GM04504 (cell line): ENCODE results near the gene EMP1.

Experiments used
- DNase-seq: peaks from one replicate; pipeline ENCODE4 v3.0.0-alpha.2; 2012; ENCODE audit warnings: low read depth

EMP1 gene

DNA sequence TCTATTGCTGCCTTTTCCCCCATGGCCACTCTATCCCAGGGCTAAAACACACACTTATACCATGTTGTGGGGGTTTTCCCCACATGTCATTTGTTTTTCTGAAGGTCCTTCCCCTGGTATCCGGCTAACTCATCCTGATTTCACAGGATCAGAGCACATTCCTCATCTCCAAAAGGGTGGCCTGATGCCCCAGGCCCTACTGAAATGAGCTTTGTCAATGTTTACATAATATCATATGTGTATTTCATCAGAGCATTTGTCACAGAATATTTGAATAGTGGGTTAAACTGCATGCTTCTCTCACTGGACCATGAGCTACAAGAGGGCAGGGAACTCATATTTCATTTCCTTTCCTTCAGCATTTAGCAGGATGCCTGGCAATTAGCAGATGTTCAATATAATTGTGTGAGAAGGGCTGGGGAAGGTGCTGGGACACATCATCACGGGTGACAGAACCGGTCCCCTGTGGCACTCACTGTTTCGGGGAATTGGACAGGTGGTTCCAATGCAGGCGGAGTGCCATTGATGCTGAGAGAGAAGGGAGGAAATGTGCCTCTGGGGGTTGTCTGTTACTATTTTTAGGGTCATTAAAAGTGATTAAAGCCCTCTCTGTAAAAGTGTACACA lies 26.8 kb downstream of the EMP1 start:
- peak; percentile 82 for DNase-seq

DNA sequence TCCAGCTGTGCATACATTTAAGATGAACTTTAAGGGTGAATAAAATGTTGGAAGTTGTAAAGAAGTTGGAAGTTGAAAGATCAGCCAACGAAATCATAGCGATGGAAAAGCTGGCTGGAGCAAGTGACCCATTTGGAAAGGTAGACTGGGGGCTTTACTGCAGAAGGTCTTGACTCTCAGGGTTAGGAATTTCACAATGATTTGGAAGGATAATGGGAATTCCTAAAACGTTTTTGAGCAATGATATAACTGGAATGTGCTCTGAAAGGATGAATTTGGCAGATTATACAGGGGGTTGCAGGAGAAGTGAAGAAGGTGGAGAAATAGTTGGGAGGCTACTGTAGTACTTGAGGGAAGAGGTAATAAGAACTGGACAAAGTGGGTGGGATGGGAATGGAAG lies 27.4 kb downstream of the EMP1 start:
- DNase-seq = no peak

DNA sequence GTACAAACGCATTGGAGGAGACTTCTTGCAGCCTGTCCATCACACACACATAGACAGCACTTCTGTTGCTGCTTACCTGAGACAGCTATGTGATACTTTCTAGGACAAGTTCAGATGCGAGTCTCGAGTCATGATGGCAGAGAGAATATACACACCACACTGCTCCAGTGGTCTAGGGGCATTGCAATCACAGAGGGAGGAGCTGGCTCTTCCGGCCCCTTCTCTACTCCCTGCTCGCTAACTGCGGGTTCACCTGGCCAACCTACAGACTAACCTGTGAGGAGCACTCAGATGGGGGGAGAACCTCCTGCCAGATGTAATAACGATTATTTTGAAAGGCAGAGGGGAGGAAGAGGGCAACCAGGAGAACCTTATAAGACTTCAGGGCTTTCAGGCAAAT lies 30.7 kb downstream of the EMP1 start:
- no peak for DNase-seq

DNA sequence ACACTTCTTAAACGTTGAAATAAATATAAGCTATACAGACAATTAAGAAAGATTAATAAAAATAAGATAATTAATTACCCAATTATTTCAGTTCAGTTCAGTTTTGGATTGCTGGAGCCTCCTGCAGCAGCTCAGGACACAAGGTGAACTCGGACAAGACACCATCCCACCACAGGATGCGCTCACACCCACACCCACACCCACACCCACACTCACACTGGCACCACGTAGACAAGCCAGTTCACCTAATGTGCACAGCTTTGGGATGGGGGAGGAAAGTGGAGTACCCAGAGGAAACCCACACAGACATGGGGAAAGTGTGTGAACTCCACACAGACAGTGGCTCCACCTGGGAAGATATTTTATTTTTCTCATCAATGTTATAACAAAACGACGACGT lies 32.1 kb downstream of the EMP1 start:
- no peak for DNase-seq

DNA sequence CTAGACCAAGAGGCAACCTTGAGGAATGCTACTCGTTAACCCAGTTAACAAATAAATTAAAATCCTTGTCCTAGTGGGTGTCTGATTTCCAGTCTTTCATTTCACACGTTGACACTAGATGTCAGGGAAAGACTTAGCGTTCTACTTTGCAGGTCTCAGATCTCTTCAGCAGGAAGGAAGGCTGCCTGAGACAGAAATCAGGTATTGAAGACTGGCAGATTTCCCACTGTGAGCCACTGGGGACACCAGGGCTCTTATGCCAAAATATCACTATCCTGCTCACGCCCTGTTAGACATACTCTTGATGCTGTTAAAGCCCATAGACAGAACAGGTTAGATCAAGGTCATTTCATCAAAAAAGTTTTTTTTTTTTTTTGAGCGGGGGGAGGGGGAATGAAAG lies 33.0 kb downstream of the EMP1 start:
- no peak for DNase-seq

DNA sequence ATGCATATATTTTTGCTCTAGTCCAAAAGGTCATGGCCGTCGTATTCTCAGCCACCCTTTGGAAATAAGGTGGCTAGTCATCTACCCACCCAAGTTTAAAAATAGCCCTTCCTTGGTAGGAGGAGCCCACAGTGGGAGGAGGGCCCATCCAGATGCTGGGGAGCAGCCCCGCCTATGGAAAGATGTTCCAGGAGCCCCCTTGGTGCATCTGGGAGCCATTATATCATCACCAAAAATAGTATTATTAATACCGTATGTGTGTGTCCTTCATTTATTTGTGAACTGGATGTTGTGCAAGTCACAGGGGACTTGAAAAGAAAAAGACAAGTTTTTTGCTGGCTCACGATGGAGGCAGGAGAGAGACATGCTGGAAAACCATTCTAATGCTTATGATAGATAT lies 34.0 kb downstream of the EMP1 start:
- DNase-seq = no peak

DNA sequence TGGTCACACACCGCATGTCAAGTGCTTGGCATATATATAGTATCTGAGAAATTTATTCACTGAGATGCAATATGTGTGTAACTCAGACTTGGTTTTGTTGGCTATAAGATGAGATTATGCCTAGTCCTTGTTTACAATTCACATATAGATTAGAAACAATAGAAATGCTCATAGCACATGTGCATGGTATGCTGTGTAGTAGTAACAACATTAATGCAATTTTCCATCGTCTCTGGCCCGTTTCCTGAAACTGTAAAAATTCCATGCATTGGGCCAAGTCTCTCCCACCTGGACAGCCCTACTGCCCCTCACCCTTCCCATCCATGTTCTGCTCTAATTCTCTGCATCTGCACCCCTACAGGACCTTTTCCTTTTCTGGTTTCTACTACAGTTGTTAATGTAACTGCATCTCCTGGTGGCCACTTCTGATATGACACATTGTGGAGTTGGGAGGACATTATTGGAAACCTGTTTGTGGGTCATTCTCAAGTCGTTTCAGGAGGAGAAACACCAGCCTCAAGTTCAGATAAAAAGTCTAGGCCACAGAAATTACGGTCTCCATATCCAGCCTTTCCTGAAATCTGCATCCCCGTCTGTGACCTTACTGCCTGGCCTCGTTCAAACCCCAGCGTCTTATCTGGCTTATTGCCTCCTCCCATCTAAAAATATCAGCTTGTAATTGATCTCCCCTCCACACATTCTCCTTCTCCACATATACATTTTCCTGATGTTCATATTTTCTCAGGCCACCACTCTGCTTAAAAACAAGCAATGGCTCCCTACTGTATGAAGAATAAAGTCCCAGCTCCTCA lies 37.5 kb downstream of the EMP1 start:
- no peak for DNase-seq

DNA sequence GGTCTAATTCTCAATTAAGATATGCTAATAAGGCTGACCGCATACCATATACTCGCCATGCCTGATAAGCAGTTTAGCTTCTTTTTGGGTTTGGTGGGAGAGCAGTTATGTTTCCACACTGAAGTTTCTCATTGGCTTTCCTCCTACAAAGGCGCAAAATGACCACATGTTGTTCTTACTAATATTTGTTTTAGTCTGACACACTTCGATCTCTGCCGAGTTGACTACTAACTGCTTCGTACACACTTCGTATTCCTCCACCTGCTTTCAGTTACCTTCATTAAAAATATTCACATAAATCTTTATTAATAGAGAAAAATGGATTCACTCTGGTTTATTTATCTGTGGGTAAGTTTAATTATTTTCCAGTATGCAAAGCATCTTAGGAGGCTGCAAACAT lies 41.7 kb downstream of the EMP1 start:
- no peak for DNase-seq

DNA sequence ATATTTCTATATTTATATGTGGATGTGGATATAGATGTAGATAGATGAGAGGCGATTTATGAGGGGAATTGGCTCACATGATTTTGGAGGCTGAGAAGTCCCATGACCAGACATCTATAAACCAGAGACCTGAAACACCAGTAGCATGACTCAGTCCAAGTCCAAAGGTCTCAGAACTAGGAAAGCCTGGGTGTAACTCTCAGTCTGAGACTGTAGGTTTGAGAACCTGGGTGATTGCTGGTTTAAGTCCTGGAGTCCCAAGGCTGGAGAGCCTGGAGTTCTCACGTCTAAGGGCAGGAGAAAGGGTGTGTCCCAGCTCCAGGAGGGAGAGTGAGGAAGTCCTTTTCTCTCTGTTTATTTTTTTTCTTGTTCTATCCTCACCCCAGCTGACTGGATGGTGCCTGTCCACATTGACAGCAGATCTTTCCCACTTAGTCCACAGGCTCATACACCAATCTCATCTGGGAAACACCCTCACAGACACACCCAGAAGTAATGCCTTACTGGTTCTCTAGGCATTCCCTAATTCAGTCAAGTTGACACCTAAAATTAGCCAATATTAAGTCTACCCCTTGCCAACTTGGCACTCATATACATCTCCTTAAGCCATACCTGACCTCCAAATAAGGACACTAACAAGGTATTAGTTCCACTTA lies 45.4 kb downstream of the EMP1 start:
- DNase-seq = no peak

DNA sequence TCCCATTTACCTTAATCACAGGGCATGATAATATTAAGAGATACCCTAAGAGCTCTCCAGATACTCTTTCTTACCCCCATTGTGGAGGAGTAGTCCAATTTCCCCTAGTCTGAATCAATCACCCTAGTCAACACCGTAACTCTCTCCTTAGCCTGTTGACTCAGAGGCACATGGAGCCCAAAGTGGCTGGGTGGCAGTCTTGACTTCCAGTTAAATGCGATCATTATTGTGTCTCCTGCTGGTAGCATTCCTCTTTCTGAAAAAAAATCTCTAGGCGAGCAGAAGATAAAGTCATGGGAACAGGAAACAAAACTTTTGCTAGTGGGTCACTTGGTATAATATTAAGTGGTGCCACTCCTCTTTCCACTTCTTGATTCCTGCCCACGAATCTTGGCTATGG lies 46.4 kb downstream of the EMP1 start:
- DNase-seq = no peak

DNA sequence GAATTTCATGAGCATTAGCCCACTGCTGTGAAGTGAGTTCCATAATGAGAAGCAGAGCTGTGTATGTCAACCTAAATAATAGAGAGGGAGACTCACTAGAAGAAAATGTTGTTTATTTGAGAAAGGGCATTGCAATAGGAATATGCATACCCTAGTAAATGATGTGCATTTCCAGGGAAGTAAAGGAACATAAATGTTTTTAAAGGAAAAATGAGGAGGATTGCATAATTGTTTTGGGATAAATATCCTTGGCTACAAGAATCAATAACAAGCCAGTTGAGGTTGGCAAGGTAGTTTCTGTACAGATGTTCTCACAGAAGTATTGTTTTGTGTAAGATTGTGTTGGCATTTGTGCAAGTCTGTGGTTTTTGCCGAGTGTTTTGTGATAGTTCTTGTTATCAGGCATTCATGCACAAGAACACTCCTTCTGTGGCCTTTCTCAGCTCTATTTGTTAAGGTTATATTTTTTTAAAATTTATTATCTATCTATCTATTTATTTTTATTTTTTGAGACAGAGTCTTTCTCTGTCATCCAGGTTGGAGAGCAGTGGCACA lies 47.1 kb downstream of the EMP1 start:
- no peak for DNase-seq

DNA sequence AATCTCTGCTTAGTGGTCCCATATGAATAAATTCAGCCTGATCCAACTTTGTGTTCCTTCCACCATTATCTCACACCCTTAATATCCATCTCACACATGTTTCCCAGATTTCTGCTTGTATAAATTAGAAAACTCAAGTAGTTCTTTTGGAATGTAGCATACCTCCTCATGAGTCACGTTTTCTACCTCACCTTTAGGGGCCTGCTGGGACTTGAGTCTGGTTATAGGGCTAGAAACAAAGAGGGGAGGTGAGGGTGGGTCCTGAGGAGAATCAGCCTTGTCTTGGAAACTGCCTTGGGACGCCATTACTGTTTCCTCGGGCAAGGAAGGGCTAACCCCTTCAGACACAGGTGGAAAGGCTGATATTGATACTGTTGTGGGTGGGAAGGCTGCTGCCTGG lies 51.1 kb downstream of the EMP1 start:
- no peak for DNase-seq

DNA sequence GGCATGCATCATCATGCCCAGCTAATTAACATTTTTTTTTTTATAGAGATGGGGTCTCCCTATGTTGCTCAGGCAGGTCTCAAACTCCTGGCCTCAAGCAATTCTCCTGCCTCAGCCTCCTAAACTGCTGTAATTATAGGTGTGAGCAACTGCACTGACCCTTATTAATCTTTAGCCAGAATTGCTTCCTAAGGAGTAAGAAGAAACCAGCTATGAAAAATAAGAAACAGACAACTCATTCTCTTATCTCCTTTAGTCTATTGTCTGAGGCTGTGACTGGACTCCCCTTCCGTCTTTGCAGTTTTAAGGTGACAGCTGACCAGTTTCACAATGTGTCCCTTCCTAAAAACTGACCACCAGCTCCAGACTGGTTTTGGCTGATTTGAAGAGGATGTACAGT lies 52.4 kb downstream of the EMP1 start:
- no peak for DNase-seq

DNA sequence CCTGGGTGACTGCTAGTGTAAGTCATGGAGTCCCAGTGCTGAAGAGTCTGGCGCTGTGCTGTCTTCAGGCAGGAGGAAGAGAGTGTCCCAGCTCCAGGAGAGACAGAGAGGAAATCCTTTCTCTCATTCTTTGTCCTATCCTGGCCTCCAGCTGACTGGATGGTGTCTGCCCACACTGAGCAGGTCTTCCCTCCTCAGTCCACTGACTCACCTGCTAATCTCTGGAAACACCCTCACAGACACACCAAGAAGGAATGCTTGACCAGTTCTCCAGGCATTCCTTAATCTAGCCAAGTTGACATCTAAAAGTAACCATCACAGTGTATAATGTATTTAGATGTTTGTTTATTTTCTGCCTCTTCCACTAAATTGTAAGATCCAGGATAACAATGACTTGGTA lies 53.9 kb downstream of the EMP1 start:
- DNase-seq = peak; percentile 27

DNA sequence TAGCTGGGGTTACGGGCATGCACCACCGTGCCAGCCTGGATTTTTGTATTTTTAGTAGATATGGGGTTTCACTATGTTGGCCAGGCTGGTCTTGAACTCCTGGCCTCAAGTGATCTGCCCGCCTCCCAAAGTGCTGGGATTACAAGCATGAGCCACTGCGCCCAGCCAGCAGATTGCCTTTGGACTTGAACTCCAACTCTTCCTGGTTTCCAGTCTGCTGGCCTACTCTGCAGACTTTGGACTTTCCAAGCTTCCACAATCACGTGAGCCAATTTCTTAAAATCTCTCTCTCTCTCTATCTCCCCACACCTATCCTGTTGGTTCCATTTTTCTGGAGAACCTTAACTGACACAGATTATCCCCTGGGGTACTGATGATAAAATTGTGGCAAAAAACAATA lies 55.0 kb downstream of the EMP1 start:
- DNase-seq = no peak

DNA sequence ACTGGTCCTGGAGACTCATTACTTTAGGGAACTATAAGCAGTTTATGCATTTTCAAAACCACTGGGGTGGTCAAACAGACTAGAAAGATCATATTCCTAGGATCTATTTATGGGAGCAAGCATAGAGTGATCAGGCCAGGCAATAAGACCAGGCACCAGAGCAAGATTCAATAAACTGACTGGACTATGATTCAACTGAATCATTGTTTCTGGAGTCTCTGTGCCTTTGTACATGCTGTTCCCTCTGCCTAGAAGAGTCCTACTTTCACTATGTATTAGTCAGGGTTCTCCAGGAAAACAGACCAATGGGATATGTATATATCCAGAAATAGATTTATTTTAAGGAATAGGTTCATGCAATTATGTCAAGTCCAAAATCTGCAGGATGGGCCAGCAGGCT lies 55.5 kb downstream of the EMP1 start:
- no peak for DNase-seq

DNA sequence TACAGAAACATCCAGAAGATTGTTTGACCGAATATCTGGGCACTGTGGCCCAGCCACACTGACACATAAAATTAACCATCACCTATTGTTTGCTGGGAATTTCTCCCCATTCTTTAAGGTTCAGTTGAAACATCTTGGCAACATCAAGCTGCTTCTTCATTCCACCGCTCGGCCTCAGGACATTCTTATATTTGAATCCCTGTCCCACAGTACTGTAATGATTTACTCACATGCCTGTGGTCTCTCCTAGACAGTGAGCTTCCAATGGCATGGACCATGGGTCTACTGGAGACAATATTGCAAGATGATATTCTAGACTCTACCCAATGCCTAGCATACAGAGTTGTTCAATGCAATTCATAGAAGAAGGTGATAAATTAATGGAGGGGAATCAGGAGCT lies 56.1 kb downstream of the EMP1 start:
- DNase-seq = no peak

DNA sequence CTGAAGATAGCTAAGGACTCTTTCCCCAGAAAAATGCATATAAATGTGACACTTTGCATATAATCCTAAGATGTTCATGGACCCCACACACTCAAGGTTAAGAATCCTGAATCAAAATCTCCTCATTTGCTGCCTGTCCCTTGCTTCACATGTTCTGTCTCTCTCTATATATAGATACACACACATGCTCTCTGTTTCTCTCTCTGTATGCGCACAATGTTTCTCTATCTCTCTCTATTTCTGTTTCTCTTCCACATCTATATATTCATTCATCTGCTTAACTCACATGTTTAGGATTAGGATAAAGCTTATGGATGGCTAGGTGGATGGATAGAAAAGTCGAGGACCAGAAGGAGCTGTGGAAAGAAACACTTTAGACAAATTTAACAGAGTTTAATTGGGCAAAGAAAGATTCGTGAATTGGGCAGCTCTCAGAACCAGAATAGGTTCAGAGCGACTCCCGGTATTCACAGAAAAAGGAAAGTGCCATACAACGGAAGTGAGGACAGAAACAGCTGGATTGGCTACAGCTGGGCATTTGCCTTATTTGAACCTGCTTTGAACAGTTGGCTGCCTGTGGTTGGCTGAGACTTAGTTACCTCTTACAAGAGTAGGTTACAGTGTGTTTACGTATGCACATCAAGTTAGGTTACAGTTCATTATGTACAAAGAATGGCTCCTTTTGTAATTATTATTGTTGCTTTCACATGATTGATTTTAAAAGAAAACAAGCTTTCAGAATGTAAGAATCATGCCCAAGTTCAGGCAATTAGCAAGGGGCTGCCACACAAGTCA lies 57.6 kb downstream of the EMP1 start:
- DNase-seq = no peak

DNA sequence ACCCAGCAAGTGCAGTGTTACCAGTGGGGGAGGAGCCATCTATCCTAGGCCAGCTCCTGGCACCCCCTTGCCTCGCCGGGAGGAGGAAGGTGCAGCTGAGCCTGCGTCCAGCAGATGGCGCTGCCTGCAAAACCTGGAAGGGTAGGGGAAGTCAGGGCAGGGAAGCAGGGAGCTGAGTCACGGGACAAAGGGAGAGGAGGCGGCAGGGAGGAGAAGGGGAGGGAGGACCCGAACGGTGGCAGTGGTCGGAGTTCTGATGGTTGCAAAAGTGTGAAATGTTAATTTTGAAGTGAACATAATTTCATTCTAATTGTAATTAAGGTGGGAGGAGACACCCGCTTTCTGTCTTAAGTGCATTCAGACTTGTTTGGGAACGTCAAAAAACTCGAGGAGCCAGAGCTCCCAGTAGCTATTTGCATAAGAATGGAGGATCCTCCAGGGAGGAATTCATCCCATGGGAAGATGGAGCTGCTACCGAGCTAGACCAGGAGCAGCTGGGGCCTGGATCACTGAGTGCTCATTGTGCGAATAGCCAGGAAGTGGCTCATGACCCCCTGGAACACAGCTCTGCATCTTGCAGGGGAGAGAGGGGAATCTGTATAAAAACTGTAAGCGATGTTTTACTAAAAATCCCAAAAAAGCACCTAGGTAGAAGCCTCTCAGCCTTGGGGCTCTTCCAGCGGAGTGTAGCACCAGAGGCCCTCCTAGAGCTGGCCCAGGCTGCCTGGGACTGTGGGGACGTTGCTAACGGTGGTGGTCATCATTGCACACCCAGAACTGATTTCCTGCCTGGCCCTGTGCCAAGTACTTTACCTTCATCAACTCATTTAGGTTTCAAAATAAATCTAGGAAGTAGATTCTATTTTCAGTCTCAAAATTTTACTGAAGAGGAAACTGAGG lies 59.5 kb downstream of the EMP1 start:
- DNase-seq = peak; percentile 79

DNA sequence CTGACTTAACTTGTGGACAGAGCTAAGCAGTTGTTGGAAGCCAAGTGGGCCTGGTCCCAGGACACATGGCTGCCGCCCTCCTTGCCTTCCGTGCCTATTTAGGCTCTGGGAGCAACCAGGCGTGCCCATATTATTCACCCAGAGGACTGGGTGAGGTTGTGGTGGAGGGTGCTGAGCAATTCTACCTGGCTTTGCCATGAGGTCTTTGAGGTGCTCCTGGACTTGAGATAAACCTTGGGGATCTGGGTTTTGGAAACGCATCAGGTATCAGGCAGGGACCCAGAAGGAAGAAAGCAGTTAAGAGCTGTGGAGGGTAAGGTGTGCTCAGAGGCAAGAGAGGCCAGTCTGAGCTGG lies 60.1 kb downstream of the EMP1 start:
- no peak for DNase-seq

DNA sequence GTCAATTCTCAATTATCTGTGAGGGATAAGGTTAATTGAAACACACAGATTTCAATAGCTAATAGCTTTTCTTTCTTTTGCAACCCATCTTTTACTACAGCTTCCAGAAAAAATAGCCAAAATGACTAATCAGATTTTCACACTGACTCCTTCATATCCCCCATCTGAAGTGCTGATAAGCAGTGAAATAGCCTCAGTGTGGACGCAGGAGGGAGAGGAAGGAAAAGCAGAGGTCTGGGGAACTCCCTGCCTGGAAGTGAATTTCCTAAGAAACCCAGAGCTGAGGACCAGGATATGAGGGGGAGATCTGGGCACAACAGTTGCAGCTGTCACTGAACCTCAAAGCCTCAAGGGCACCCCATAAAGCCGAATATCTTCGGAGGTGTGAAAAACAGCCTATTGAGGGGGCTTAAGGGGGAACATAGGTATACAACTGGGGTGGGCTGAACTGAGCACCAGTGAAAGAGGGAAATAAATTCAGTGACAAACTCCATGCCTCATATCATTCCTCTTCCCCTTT lies 60.9 kb downstream of the EMP1 start:
- no peak for DNase-seq
